GM19351 (cell line): ENCODE measurements around the gene CIART.
"Not testable (repeated sequence)": the region's sequence is repeated elsewhere in the genome, so short reads cannot be mapped to it uniquely, and the experiment has no call there.

Source experiments
- ATAC-seq: cut with Tn5 transposase; IDR thresholded peaks from one replicate; pipeline ENCODE4 v1.9.1; 2021; ENCODE audit warnings: mild to moderate bottlenecking, moderate library complexity; ENCODE audit not compliant: unreplicated experiment

The CIART gene

GRCh38 chr1:150308585-150308984 is 26.2 kb downstream of the CIART start:
- not testable (repeated sequence) for ATAC-seq

GRCh38 chr1:150309758-150310508 is 27.6 kb downstream of the CIART start:
- no peak for ATAC-seq

GRCh38 chr1:150311762-150312161 is 29.4 kb downstream of the CIART start:
- no peak for ATAC-seq

GRCh38 chr1:150314691-150315090 is 32.3 kb downstream of the CIART start:
- not testable (repeated sequence) for ATAC-seq

- ATAC-seq, result no peak
These were observed 38.3 kb downstream of the CIART start for GRCh38 chr1:150320667-150320978.

- no peak for ATAC-seq
These were observed 39.4 kb downstream of the CIART start for GRCh38 chr1:150321826-150322166.

GRCh38 chr1:150322310-150322709 is 40.0 kb downstream of the CIART start:
- ATAC-seq, result no peak

GRCh38 chr1:150332651-150333290 is 50.4 kb downstream of the CIART start:
- no peak for ATAC-seq
